HEK293 (cell line): ENCODE measurements around the gene NCOA6.

ENCODE experiments used
- CTCF ChIA-PET: fragments of 350-600 bp; formaldehyde crosslinking; extraction: SDS; loops from one replicate; lab custom pipeline; 2021; ENCODE audit warnings: antibody characterized with exemption; lab: Yijun Ruan, JAX
- POLR2A ChIA-PET: fragments of 300-600 bp; formaldehyde crosslinking; extraction: SDS; loops from one replicate; lab custom pipeline; 2020; ENCODE audit warnings: antibody characterized with exemption, inconsistent platforms; lab: Yijun Ruan, JAX
- H3K27ac ChIP-seq: fragments of 200-500 bp; sonication (Bioruptor generic); 2 replicates; pipeline ENCODE4 v1.5.1; 2014; ENCODE audit warnings: low read depth, low read length, control low read depth, inconsistent platforms; ENCODE audit errors: extremely low read depth
- H3K36me3 ChIP-seq, 2 experiments: fragments of 200-500 bp in 1 of 2; sonication (Bioruptor generic) in 1 of 2; 1 replicate in 1 of 2; 2 replicates in 1 of 2; pipeline ENCODE4 v1.5.1; 2014 to 2017; ENCODE audit warnings: inconsistent platforms in 2 of 2, low read length in 2 of 2; ENCODE audit not compliant: control insufficient read depth in 2 of 2, insufficient read depth in 1 of 2
- H3K4me1 ChIP-seq: fragments of 200-500 bp; sonication (Bioruptor generic); 2 replicates; pipeline ENCODE4 v1.5.1; 2014; ENCODE audit warnings: mild to moderate bottlenecking, low read length, inconsistent platforms; ENCODE audit not compliant: control insufficient read depth, insufficient read depth
- H3K4me3 ChIP-seq: 2 replicates; pipeline ENCODE4 v1.5.1; 2011; ENCODE audit warnings: low read depth, mild to moderate bottlenecking, control low read depth, low read length, moderate library complexity
- H3K9me3 ChIP-seq: fragments of 200-500 bp; sonication (Bioruptor generic); 2 replicates; pipeline ENCODE4 v1.5.1; 2014; ENCODE audit warnings: low read depth, low read length, inconsistent platforms; ENCODE audit not compliant: control insufficient read depth, insufficient read depth
- CTCF ChIP-seq: fragments of 450-650 bp; formaldehyde crosslinking; IDR thresholded peaks from 2 replicates; pipeline ENCODE4 v1.5.1; 2016; ENCODE audit warnings: missing biosample characterization, missing genetic modification characterization
- GLIS1 ChIP-seq: fragments of 450-650 bp; formaldehyde crosslinking; IDR thresholded peaks from 2 replicates; pipeline ENCODE4 v1.5.1; 2016; ENCODE audit warnings: missing biosample characterization, missing genetic modification characterization
- KLF17 ChIP-seq: fragments of 450-650 bp; formaldehyde crosslinking; IDR thresholded peaks from 2 replicates; pipeline ENCODE4 v1.5.1; 2016; ENCODE audit warnings: missing biosample characterization, missing genetic modification characterization
- KLF7 ChIP-seq: fragments of 450-650 bp; formaldehyde crosslinking; IDR thresholded peaks from 2 replicates; pipeline ENCODE4 v1.5.1; 2016; ENCODE audit warnings: missing biosample characterization, missing genetic modification characterization, borderline replicate concordance
- SP3 ChIP-seq: fragments of 450-650 bp; formaldehyde crosslinking; IDR thresholded peaks from 2 replicates; pipeline ENCODE4 v1.5.1; 2016; ENCODE audit warnings: missing biosample characterization, missing genetic modification characterization
- SP7 ChIP-seq: fragments of 450-650 bp; formaldehyde crosslinking; IDR thresholded peaks from 2 replicates; pipeline ENCODE4 v1.5.1; 2016; ENCODE audit warnings: missing biosample characterization, missing genetic modification characterization
- YY1 ChIP-seq: fragments of 450-650 bp; formaldehyde crosslinking; IDR thresholded peaks from 2 replicates; pipeline ENCODE4 v1.5.1; 2018; ENCODE audit warnings: missing biosample characterization, missing genetic modification characterization
- ZBTB20 ChIP-seq: fragments of 450-650 bp; formaldehyde crosslinking; IDR thresholded peaks from 2 replicates; pipeline ENCODE4 v1.5.1; 2016; ENCODE audit warnings: missing biosample characterization, missing genetic modification characterization
- ZBTB21 ChIP-seq: fragments of 450-650 bp; formaldehyde crosslinking; IDR thresholded peaks from 2 replicates; pipeline ENCODE4 v1.5.1; 2017; ENCODE audit warnings: missing biosample characterization, missing genetic modification characterization
- ZBTB6 ChIP-seq: fragments of 450-650 bp; formaldehyde crosslinking; IDR thresholded peaks from 2 replicates; pipeline ENCODE4 v1.5.1; 2017; ENCODE audit warnings: missing biosample characterization, missing genetic modification characterization
- ZNF184 ChIP-seq: fragments of 450-650 bp; IDR thresholded peaks from 2 replicates; pipeline ENCODE4 v1.5.1; 2018; ENCODE audit warnings: missing biosample characterization, mild to moderate bottlenecking, missing genetic modification characterization
- ZNF274 ChIP-seq, 2 experiments: fragments of 200-500 bp in 1 of 2; fragments of 450-650 bp in 1 of 2; sonication (Bioruptor generic) in 1 of 2; formaldehyde crosslinking in 1 of 2; IDR thresholded peaks; 2 replicates each; pipeline versions ENCODE4 v1.5.1 to v1.6.1; 2014 to 2016; ENCODE audit warnings: borderline replicate concordance in 1 of 2, inconsistent platforms in 1 of 2, low read length in 1 of 2, missing biosample characterization in 1 of 2, missing genetic modification characterization in 1 of 2
- ZNF350 ChIP-seq: fragments of 450-650 bp; formaldehyde crosslinking; IDR thresholded peaks from 2 replicates; pipeline ENCODE4 v1.5.0; 2017; ENCODE audit warnings: missing biosample characterization, mild to moderate bottlenecking, missing genetic modification characterization
- ZNF366 ChIP-seq: fragments of 450-650 bp; formaldehyde crosslinking; conservative IDR thresholded peaks from 2 replicates; pipeline ENCODE4 v1.5.1; 2016; ENCODE audit warnings: missing biosample characterization, missing genetic modification characterization
- ZNF530 ChIP-seq: fragments of 450-650 bp; formaldehyde crosslinking; IDR thresholded peaks from 2 replicates; pipeline ENCODE4 v1.5.1; 2016; ENCODE audit warnings: low read depth, missing biosample characterization, missing genetic modification characterization
- ZNF555 ChIP-seq: fragments of 450-650 bp; formaldehyde crosslinking; conservative IDR thresholded peaks from 2 replicates; pipeline ENCODE4 v1.5.1; 2017; ENCODE audit warnings: missing biosample characterization, mild to moderate bottlenecking, missing genetic modification characterization, inconsistent platforms
- ZNF560 ChIP-seq: fragments of 450-650 bp; formaldehyde crosslinking; IDR thresholded peaks from 2 replicates; pipeline ENCODE4 v1.5.1; 2017; ENCODE audit warnings: missing biosample characterization, missing genetic modification characterization, borderline replicate concordance
- ZNF610 ChIP-seq: fragments of 450-650 bp; formaldehyde crosslinking; IDR thresholded peaks from 2 replicates; pipeline ENCODE4 v1.5.1; 2016; ENCODE audit warnings: missing biosample characterization, missing genetic modification characterization, borderline replicate concordance
- ZNF658 ChIP-seq: fragments of 450-650 bp; formaldehyde crosslinking; IDR thresholded peaks from 2 replicates; pipeline ENCODE4; 2016; ENCODE audit warnings: missing biosample characterization, missing genetic modification characterization
- ZNF707 ChIP-seq: fragments of 450-650 bp; formaldehyde crosslinking; IDR thresholded peaks from 2 replicates; pipeline ENCODE4 v1.5.1; 2016; ENCODE audit warnings: missing biosample characterization, missing genetic modification characterization
- ZNF830 ChIP-seq: fragments of 450-650 bp; IDR thresholded peaks from 2 replicates; pipeline ENCODE4 v1.5.0; 2018; ENCODE audit warnings: missing biosample characterization, missing genetic modification characterization, low read depth, mild to moderate bottlenecking, moderate library complexity
- ZSCAN30 ChIP-seq: fragments of 450-650 bp; IDR thresholded peaks from 2 replicates; pipeline ENCODE4 v1.5.1; 2018; ENCODE audit warnings: missing biosample characterization, mild to moderate bottlenecking, missing genetic modification characterization, moderate library complexity
- TF ChIP-seq, protein P1 (sequence below): fragments of 450-650 bp; formaldehyde crosslinking; IDR thresholded peaks from 2 replicates; pipeline ENCODE4 v1.5.1; 2016; ENCODE audit warnings: missing biosample characterization, missing genetic modification characterization
- TF ChIP-seq, protein P2 (sequence below): fragments of 450-650 bp; formaldehyde crosslinking; IDR thresholded peaks from 2 replicates; pipeline ENCODE4 v1.5.1; 2016; ENCODE audit warnings: missing biosample characterization, missing genetic modification characterization
- TF ChIP-seq, protein P3 (sequence below): fragments of 450-650 bp; formaldehyde crosslinking; IDR thresholded peaks from 2 replicates; pipeline ENCODE4 v1.5.1; 2016; ENCODE audit warnings: missing biosample characterization, missing genetic modification characterization, low read depth

The NCOA6 gene

DNA sequence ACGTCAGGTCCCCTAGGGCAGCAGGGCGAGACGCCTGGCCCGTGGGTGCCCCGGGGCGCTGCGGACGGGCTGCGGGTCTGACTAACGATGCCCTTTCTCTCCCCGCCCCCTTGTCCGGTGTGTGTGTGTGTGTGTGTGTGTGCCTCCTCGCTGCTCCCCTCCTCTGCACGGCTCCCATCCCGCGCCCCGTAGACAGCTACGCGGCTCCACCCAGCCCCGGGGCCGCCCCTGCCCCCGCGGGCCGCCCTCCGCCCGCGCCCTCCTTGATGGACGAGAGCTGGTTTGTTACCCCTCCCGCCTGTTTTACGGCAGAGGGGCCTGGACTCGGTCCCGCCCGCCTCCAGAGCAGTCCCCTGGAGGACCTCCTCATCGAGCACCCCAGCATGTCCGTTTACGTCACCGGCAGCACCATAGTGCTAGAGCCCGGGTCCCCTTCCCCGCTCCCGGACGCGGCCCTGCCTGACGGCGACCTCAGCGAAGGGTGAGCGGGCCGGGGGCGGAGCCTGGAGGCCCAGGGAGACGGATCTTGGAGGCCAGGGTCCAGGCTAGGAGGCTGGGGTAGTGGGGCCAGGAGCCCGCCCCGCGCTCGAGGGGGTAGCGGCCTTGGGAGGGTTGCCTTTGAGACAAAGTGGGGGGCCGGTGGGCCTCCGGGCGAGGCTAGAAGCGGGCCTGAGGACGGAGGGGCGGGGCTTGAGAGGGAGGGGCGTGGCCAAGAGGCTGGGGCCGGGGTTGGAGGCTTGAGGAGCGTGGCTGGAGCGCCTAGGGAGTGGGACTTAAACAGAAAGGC lies 116.2 kb downstream of the NCOA6 start (continued):
- no peak for TF ChIP-seq ZNF184
- TF ChIP-seq, protein P1, sequence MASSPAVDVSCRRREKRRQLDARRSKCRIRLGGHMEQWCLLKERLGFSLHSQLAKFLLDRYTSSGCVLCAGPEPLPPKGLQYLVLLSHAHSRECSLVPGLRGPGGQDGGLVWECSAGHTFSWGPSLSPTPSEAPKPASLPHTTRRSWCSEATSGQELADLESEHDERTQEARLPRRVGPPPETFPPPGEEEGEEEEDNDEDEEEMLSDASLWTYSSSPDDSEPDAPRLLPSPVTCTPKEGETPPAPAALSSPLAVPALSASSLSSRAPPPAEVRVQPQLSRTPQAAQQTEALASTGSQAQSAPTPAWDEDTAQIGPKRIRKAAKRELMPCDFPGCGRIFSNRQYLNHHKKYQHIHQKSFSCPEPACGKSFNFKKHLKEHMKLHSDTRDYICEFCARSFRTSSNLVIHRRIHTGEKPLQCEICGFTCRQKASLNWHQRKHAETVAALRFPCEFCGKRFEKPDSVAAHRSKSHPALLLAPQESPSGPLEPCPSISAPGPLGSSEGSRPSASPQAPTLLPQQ: peak; percentile 78; the same call in 1 of the 2 replicates
- peak; percentile 93 for TF ChIP-seq SP3 (tag by site-specific recombination)
- TF ChIP-seq KLF17 (tag by site-specific recombination): peak; percentile 65; the same call in 1 of the 2 replicates
- peak; percentile 99 for TF ChIP-seq ZBTB20 (tag by site-specific recombination)
- TF ChIP-seq ZNF274 (IDR thresholded peaks at IDR 0.05; ENCODE audit: low read length): no peak
- TF ChIP-seq ZNF274 (tag by site-specific recombination; IDR thresholded peaks at IDR 0.05; ENCODE audit: borderline replicate concordance): no peak
- 0 out of 2 replicates have a peak, but pooled peaks have one; percentile 11 for TF ChIP-seq YY1 (tag by site-specific recombination)
- TF ChIP-seq, protein P2, sequence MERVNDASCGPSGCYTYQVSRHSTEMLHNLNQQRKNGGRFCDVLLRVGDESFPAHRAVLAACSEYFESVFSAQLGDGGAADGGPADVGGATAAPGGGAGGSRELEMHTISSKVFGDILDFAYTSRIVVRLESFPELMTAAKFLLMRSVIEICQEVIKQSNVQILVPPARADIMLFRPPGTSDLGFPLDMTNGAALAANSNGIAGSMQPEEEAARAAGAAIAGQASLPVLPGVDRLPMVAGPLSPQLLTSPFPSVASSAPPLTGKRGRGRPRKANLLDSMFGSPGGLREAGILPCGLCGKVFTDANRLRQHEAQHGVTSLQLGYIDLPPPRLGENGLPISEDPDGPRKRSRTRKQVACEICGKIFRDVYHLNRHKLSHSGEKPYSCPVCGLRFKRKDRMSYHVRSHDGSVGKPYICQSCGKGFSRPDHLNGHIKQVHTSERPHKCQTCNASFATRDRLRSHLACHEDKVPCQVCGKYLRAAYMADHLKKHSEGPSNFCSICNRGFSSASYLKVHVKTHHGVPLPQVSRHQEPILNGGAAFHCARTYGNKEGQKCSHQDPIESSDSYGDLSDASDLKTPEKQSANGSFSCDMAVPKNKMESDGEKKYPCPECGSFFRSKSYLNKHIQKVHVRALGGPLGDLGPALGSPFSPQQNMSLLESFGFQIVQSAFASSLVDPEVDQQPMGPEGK (tag by site-specific recombination): peak; percentile 95
- TF ChIP-seq ZBTB21 (tag by site-specific recombination): peak; percentile 75
- TF ChIP-seq SP7 (tag by site-specific recombination): peak; percentile 86
- TF ChIP-seq KLF7: peak; percentile 73
- peak; percentile 74; the same call in 1 of the 2 replicates for TF ChIP-seq ZSCAN30 (tag by site-specific recombination)
- peak; percentile 99 for TF ChIP-seq GLIS1
- TF ChIP-seq ZNF366 (tag by site-specific recombination): peak; percentile 74
- TF ChIP-seq, protein P3, sequence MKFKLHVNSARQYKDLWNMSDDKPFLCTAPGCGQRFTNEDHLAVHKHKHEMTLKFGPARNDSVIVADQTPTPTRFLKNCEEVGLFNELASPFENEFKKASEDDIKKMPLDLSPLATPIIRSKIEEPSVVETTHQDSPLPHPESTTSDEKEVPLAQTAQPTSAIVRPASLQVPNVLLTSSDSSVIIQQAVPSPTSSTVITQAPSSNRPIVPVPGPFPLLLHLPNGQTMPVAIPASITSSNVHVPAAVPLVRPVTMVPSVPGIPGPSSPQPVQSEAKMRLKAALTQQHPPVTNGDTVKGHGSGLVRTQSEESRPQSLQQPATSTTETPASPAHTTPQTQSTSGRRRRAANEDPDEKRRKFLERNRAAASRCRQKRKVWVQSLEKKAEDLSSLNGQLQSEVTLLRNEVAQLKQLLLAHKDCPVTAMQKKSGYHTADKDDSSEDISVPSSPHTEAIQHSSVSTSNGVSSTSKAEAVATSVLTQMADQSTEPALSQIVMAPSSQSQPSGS (tag by site-specific recombination): peak; percentile 67
- peak; percentile 83 for TF ChIP-seq ZBTB6 (tag by site-specific recombination)
- no peak for TF ChIP-seq ZNF830 (tag by site-specific recombination)
- TF ChIP-seq ZNF658 (tag by site-specific recombination): no peak

DNA sequence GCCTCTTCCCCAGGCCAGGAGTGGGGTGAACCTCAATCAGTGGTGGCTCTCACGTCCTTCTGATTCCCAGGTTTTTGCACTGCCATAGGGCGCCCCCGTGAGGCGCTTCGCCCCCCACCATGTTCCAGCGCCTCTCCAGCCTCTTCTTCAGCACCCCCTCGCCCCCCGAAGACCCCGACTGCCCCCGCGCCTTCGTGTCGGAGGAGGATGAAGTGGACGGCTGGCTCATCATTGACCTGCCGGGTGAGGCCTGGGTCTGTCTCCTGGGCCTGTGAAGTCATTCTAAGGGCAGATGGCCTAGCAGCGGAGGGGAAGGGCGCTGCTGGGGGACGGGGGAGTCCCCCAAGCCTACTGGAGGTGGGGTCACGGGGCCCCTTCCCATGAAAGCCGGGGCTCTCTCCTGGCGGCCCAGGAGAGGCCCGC lies 116.8 kb downstream of the NCOA6 start:
- ChIA-PET POLR2A (interaction anchor here (0.6 to 0.7 kb wide), 2 partner anchors 43 to 193 kb away, joined by 3 to 4 read pairs; partner anchors contain the start of gene DYNLRB1), CTCF (interaction anchor here (0.6 to 2.4 kb wide), 19 partner anchors 12 to 692 kb away, joined by 3 to 21 read pairs (median 4); partner anchors contain the start of gene DYNLRB1)
- H3K4me3 ChIP-seq: peak overlapping the region; percentile 59
- H3K36me3 ChIP-seq: peaks cover 0 to 27% of the 10 kb centered on the region in 2 experiments; a peak in 1 of 3 replicates
- H3K9me3 ChIP-seq: no peaks in the 10 kb centered on the region
- H3K4me1 ChIP-seq: peaks cover 12% of the 10 kb centered on the region
- peak overlapping the region; percentile 86; the same call in 1 of the 2 replicates for H3K27ac ChIP-seq
- TF ChIP-seq ZNF560 (tag by site-specific recombination) (no peak), ZNF350 (no peak), CTCF (tag by site-specific recombination) (peak; percentile 55), ZNF530 (no peak), ZNF555 (no peak), YY1 (tag by site-specific recombination) (peak; percentile 1; the same call in 1 of the 2 replicates), ZNF610 (tag by site-specific recombination) (no peak), ZNF707 (tag by site-specific recombination) (no peak)
